ENCODE data around the gene TGFBI. TPM values are rescaled to one million over a fixed set of nuclear protein-coding genes. Genes with fewer than 3 reads are reported as not detected.

TGFBI gene
- total RNA-seq, result 581 and 1,490 TPM in 2 replicates

GRCh38 chr5:136028782-136029742 is at the start of gene TGFBI:
Gene TGFBI (plus strand): TSS chr5:136028988. CDS start chr5:136029056, 68 bp downstream.

Other genes with a start within 250 kb of the TGFBI start
- not detected in 2 replicates for gene SLC25A48, start 194.3 kb upstream of the TGFBI start, total RNA-seq
- not detected in 2 replicates for gene IL9, start 133.1 kb upstream of the TGFBI start, total RNA-seq
- not detected in 2 replicates for gene LECT2, start 74.0 kb upstream of the TGFBI start, total RNA-seq
- 54.3 and 66.9 TPM in 2 replicates for gene SMAD5, start 103.9 kb downstream of the TGFBI start, total RNA-seq
- not detected in 2 replicates for gene SMIM32, start 164.2 kb downstream of the TGFBI start, total RNA-seq